HG03045 (cell line): ENCODE data around the gene CRYBG3.
"Not testable (repeated sequence)": the region's sequence is repeated elsewhere in the genome, so short reads cannot be mapped to it uniquely, and the experiment has no call there.

Experiments
- ATAC-seq: cut with Tn5 transposase; IDR thresholded peaks from one replicate; pipeline ENCODE4 v1.9.1; 2021; ENCODE audit warnings: mild to moderate bottlenecking, moderate library complexity; ENCODE audit not compliant: unreplicated experiment

Gene CRYBG3

DNA sequence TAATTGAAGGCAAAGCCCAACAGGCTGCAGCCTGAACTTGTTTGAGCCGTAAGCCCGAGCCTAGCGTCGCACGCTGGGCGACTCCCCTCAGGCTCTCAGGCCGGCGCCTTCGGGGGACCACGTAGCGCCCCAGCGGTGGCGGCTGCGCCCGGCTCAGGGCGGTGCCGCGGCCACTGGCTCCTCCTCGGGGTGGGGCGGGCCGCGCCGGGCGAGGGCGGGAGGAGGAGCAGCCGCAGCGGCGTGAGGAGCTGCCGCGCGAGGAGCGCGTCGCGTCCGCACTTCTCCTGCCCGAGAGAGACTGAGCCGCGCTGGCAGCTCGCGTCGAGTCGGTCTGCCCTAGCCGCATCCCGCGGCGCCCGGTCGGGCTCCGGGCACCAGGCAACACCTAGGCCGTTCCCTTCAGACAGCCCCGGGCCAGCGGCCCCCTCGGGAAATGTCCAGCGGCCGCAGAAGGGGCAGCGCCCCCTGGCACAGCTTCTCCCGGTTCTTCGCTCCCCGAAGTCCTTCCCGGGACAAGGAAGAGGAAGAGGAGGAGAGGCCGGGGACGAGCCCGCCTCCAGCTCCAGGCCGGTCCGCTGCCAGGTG is at the start of gene CRYBG3:
TSS of gene CRYBG3 (plus strand) at position 238 of the 585 bp plus-strand sequence. CDS start at position 434, 196 bp downstream.
- ATAC-seq: peak; percentile 99

DNA sequence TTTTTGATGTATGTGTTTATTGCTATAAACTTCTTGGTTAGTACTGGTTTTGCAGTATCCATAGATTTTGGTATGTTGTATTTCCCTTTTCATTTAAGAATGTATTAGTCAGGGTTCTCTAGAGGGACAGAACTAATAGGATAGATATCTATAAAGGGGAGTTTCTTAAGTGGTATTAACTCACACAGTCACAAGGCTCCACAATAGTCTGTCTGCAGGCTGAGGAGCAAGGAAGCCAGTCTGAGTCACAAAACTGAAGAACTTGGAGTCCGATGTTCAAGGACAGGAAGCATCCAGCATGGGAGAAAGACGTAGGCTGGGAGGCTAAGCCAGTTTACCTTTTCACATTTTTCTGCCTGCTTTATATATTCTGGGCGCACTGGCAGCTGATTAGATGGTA is 48.9 kb upstream of the CRYBG3 start:
- no peak for ATAC-seq

DNA sequence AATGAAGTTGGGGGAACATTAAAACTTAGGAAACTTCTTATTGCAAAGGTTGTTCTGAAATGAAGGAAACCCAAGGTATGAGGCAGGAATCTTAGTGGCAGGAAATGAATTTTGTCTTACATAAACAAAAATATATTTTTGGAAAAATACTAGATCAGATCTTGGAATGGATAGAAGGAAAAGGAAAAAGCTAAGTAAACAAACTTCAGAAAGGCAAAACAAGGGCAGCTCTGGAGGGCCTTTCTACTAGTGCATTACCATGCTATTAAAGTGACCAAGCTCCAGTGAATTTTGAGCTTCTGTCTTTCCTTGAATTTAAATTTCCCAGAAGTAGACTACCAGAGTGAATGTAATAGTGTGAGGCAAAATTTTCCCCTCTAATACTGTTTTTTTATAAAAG is 43.7 kb upstream of the CRYBG3 start:
- no peak for ATAC-seq

DNA sequence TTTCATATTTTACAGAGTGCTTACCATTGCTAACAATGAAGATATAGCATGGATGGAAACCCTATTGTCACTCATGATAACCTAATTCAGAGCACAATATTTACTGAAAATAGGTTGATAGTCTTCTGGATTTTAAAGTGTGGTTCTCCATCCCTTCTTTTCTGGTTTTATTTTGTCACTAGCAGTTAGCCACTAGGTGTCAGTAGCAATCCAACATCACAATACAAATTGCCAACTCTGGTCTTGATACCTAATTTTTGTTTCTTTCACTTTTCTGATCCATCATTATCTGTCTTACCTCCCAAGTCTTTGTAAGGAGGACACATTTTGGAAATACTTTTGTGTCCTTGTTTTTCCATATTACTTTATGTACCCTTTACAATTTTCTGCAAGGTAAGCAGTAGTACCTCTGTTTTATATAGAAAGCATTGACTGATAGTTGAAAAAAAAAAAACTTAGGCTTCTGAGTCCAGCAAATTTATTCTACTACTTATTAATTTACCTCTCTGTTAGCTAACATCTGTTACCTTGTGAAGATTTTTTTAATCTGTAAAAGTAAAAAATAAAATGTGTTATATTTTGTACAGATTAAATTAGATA is 28.3 kb upstream of the CRYBG3 start:
- no peak for ATAC-seq

DNA sequence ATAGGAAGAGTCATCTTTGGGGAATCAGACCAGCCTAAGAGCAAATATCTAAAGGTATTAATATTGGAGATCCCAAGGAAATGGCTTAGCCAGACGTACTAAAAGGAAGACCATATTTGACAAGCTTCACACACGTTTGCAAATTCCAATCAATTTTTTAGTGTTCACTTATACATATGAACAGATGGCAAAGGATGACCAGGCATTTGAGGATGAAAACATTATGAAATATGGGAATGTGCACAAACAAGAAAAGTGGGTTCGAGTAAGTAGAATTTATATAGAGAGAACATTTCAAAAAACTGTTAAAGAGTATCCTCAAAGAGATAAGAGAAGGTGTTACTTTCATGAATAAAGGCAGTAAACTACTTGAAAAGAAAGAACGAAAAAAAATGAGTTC is 25.9 kb upstream of the CRYBG3 start:
- no peak for ATAC-seq

DNA sequence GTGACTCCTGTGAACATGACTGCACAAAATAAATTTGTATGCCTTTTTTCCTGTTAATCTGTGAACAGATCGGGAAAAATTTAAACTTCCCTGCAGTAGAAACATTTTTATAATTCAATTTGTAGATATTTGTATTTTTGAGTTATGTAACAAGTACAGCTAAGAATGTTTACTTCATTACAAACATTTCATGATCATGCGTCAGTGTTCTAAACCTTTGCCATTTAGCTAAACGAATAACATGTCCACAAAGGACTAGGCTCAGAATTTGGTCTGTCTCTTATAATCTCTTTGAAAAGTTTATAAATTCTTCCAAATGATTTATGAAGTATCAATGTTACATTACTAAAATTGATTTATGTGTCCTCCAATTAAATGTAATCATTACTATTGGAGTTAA is 17.3 kb upstream of the CRYBG3 start:
- ATAC-seq: no peak

DNA sequence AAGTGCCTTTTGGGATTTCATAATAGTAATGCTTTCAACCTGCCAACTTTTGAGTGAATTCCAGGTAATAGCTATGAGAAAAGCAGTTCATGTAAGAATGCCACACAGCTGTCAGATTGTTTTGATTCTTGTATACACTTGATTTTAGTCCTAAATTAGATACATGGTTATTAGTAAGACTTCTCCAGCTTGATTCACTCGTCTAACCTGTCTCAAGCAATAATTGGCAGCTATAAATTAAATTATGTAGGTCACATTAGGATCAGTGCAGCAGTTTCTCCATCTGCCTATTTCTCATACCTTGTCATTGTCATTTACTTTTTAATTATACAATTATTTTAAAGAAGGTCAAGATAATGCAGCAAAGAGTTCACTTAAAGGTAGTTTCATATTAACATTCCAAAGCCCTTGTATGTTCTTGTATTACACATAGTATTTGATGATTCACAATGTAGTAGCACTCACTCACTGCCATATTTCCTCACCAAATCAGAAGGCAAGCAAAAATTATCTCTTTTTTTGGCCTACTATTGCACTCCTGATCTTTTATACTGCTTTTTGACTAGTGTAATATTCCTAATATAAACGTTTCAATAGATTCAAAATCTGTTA is 10.9 kb upstream of the CRYBG3 start:
- ATAC-seq: no peak

DNA sequence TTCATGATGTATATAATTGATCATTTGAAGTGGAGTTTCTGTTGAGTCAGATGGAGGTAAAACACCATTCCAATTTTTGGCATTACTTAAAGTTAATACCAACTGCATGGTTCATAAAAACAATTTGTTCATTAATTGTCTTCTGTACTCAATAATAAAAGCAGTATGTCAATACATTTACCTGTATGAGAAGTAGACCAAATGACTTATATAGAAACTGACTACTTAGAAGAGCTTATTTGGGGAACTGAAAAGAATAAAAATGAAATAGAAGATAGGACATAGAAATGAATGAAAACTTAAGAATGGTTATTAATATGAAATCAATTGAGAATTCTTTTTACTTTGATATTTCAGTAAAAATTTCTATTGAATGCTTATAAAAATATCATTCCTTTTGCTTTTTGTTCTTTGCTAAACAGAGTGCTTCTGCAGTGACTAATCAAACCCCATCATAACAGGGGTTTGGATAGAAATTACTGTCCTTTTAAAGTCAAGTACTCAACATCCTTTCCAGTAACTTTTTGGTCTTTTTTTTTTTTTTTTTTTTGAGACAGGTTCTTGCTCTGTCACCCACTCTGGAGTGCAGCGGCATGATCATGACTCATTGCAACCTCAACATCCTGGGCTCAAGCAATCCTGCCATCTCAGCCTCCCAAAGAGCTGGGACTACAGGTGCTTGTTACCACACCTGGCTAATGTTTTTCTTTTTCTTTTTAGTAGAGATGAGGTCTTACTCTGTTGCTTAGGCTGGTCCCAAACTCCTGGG is 6.5 kb upstream of the CRYBG3 start:
- ATAC-seq: no peak

DNA sequence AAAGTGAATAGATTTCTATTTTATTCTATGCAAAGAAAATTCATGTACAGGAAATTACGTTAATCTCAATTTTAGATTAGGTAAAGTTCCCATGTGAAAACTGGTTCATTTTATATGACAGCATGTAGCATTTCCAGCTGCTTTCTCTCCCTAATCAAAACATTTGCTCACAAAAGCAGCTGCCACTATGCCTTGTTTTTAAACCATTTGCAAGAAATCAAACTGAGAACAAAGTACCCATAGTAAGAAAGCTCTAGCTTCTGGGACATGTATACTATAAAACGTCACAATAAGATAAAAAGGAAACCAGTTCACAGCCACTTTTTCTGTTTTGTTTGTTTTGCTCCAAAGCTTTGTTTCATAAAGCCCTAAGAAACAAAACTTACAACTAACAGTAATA is 5.0 kb upstream of the CRYBG3 start:
- ATAC-seq: no peak

DNA sequence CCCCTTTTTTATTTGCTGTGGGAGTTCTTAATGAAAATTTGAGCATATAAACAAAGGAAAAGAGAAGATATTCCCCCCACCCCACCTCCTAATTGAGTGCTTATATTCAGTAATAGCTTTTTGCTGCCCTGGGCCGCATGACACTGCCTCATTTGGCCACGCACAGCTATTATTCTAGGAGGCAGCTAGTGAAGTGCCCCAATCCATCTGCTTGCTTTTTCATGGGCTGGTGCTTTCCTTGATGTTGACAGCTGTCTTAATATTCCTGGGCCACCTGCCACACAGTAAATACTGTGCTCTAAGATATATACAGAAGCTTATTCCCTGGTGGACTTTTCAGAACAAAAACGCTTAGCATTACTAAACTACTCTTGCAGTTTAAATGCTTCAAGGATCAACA is 3.8 kb upstream of the CRYBG3 start:
- no peak for ATAC-seq

DNA sequence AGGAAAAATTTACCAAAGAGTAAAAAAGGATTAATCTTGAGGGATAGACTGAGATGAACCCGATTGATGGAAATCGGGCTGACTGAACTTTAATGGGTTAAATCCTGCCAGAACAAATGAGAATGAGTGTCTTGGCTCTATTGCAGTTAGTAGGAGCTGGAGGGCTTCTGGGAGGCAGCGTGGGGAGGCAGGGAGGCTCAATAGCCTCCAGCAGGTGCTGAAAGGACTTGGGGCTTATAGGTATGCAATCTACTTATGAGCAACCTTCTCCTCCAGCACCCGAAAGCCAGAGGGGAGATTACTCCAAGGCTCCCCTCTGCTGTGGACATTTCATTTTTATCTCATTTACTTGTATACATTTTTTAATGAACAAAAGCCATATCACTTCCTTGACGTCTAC is 1.0 kb upstream of the CRYBG3 start:
- ATAC-seq: no peak

DNA sequence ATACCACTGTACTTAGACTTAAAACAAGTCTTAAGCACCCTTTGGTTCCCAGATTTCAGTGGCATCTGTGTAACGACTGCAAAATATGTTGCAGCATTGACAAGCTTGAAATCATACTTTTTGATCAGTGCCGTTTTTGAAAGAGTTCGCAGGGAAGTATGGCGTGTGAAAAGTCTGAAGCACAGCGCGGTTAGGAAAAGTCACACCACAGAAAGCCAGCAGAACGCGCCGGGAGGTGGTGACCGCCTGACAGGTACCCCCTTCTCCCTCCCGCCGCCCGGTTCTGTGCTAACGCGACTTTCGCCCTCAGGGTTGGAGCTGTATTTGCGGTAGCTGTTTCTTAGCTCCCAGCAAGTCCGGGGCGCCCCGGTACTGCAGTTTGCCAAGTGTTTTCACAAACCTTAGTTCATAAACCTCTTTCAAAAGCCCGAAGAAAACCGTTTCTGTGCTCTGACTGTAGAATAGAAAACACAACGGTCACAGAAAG is 481 bp upstream of the CRYBG3 start:
- ATAC-seq: peak; percentile 53

DNA sequence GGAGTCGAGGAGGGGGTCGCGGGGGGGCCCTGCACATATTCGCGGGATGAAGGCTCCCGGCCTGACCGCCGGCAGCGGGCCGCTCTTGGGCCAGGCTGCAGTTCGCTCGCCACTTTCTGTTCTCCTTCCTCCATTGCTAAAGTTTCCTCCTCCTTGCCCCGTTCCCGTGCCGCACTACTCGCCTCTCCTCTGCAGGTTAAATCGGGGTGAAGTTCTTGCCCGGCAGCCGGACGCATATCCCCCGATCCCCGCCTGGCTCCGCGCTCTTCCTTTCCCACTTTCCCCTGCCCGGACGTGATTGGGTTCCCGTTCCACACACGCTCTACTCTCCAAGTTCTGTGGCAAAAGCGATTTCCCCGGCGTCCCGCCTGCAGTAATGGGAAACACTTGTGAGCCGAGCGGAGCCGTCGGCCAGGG is 556 bp downstream of the CRYBG3 start:
- peak; percentile 35 for ATAC-seq

DNA sequence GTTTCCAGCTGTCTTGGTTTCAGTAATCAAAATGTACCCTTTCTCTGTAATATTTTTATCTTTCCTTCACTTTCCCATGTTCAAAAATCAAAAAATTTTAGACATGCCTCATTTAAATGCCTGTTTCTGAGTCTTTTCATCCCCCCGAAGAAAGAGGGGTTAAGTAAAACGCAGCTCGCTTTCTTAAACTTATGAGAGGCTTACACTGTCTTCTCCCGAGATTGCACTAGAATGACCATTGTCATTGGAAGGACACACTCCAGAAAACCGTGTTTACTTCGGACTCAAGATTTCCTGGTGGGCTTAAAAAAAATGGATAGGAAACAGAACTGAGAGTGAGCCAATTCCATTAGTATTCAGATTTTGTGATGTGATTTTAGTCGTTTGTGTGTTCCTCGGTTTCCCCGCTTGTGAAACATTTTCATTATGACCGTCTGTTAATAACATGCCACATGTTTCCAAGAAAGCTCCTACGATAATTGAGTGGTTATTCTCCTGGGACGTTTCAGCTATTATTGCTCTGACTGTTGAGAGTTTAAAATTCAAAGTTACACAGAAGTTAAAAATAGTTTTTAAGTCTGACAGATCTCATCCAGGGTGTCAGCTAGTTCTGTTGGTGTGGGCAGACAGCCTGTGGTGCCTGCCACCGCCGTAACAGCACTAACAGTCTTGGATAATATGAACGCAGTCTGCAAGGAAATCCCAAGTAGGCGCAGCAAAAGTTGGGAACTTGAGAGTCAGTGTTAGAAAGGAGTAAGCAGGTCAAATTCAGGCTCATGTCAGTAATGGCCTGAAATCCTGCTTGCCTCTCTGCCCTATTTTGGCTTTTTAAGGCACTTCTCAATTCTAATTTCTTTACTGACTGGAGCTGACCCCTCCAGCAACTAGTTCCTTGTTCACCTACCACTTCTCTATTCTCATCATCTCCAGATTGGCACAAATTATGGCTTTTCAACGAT is 1.5 kb downstream of the CRYBG3 start:
- ATAC-seq: no peak

DNA sequence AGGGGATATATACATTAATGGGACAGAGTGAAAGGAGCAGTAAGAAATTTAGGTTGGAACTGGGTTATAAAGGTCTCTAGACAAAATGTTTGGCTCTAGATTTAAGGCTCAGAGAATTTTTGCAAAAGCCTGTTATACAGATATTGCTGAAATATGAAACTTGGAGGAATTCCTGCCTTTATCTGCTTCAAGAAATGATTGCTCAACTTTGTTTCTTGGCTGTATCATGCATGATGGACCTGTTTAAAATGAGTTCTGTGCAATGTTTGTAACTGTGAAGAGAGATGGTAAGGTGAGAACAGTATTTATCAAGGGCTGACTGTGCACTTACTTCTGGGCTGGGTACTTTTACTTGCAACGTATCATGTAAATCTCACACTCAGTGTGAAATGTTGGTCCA is 3.3 kb downstream of the CRYBG3 start:
- ATAC-seq: no peak

DNA sequence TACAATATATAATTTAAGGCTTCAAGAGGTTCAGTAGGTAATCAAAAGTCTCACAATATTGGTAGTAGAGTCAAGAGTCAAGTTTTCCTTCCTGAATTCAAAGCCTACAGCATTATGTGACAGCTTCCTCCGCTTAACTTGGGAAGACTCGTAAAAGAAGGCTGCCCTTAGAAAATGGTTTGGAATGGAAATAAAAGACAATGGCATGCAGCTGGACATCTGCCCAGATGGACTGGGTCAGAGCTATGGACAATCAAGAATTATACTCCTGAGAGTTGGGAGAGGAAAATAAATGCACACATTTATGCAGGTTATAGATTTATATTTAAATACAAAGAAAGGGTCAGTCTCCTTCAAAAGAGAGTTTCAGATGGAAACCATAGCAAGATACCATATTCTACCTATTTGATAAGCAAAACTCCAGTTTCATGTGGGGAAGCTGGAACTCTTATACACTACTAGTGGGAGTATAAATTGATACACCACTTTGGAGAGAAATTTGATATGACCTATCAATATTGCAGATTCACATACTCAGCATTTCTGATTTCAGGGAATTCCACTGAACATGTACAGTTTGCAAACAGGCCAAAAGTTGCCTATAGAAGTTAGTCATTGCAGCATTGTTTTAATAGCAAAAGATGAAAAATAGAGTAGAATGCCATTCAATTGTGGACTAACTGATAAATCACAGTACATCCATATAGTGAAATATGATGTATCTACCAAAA is 6.1 kb downstream of the CRYBG3 start:
- ATAC-seq: no peak

DNA sequence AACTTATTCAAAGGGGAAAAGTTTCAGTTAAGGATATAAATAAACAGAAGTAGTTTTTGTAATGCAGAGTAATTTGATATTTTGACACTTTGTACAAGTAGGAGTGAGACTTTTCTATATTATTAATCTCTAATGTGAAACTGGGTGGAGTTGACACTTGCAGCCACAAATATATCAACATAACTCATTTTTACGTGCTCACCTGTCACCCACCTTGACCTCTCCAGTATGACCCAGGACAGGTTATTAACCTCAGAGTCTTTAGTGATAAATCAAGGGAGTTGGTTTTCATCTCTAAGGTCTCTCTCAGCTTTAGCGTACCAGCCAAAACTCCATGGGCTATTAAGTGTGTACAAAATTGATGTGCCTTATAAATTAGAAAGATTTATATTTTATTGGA is 7.4 kb downstream of the CRYBG3 start:
- no peak for ATAC-seq

DNA sequence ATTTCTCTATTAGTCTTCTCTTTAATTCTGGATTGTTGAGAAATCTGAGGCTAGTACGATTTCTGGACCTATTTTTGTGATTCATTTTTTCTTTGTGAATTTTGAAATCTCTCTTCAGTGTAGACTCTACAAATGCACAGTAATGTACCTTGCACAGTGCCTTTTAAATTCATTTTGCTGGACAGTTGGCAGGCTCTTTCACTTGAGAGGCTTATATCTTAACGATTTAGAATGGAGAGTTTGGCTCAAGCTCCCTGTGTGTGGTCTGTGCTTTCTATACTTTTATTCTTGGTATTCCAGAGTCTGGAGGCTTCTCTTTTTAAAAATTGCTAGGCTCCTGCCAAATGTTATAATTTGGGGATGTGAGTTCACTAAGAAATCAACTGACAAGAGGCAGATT is 8.8 kb downstream of the CRYBG3 start:
- ATAC-seq: no peak

DNA sequence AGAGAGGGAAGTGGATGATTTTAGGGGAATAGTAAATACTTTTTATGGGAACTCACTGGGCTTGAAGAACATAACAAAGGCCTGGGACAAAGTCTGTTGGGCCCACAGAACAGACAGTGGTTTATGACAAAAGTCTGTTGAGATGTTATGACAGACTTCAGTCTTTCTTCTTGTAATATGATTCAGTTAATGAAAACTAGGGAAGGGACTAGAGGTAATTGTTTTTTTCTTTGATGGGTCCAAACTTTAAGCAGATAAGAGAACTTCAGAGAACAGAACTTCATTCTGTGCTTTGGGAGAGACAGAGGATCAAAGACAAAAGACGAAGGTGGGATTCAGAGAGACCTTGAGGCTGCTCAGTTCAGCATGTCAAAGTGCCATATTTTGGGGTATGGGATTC is 9.3 kb downstream of the CRYBG3 start:
- no peak for ATAC-seq

DNA sequence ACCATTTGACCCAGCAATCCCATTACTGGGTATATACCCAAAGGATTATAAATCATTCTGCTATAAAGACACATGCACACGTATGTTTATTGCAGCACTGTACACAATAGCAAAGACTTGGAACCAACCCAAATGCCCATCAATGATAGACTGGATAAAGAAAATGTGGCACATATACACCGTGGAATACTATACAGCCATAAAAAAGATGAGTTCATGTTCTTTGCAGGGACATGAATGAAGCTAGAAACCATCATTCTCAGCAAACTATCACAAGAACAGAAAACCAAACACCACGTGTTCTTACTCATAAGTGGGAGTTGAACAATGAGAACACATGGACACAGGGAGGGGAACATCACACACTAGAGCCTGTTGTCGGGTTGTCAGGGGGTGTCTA is 11.4 kb downstream of the CRYBG3 start:
- not testable (repeated sequence) for ATAC-seq
